WERI-Rb-1 (cell line): ENCODE measurements around the gene NKAIN2.
"Not testable (repeated sequence)": the region's sequence is repeated elsewhere in the genome, so short reads cannot be mapped to it uniquely, and the experiment has no call there.

Experiments
- DNase-seq: peaks from one replicate; pipeline ENCODE4 v3.0.0-alpha.2; 2020
- H3K27ac ChIP-seq: fragments of 250-450 bp; sonication (Bioruptor Pico); 2 replicates; pipeline ENCODE4 v1.5.1; 2020; ENCODE audit warnings: mild to moderate bottlenecking, moderate library complexity
- H3K27me3 ChIP-seq: fragments of 250-450 bp; sonication (Bioruptor Pico); 2 replicates; pipeline ENCODE4 v1.5.1; 2021; ENCODE audit warnings: mild to moderate bottlenecking, low read depth, moderate library complexity; ENCODE audit not compliant: insufficient read depth, severe bottlenecking
- H3K36me3 ChIP-seq: fragments of 250-450 bp; sonication (Bioruptor Pico); 2 replicates; pipeline ENCODE4 v1.5.1; 2020; ENCODE audit warnings: mild to moderate bottlenecking, moderate library complexity
- H3K4me3 ChIP-seq: 2 replicates; pipeline ENCODE4 v1.5.1; 2011; ENCODE audit warnings: low read depth, mild to moderate bottlenecking, control low read depth, low read length
- H3K9me3 ChIP-seq: fragments of 250-450 bp; sonication (Bioruptor Pico); 2 replicates; pipeline ENCODE4 v1.5.1; 2021; ENCODE audit warnings: mild to moderate bottlenecking, moderate library complexity; ENCODE audit not compliant: severe bottlenecking
- CTCF ChIP-seq: IDR thresholded peaks from 2 replicates; pipeline ENCODE4 v1.5.1; 2011; ENCODE audit warnings: low read depth, mild to moderate bottlenecking, control low read depth, inconsistent platforms, low read length

Gene NKAIN2

GRCh38 chr6:124339610-124340334, 536.1 kb downstream of the NKAIN2 start:
- H3K27ac ChIP-seq: no peak overlapping the region
- H3K27me3 ChIP-seq: no peaks in the 10 kb centered on the region
- H3K36me3 ChIP-seq: no peaks in the 10 kb centered on the region
- TF ChIP-seq CTCF: no peak
- no peak overlapping the region for H3K4me3 ChIP-seq
- no peaks in the 10 kb centered on the region for H3K9me3 ChIP-seq
- no peak for DNase-seq

- not testable (repeated sequence) for H3K4me3 ChIP-seq, H3K27ac ChIP-seq, DNase-seq, H3K36me3 ChIP-seq, H3K9me3 ChIP-seq, H3K27me3 ChIP-seq
Measured at GRCh38 chr6:124348339-124348738, 544.7 kb downstream of the NKAIN2 start.

GRCh38 chr6:124355146-124355545, 551.5 kb downstream of the NKAIN2 start:
- no peaks in the 10 kb centered on the region for H3K9me3 ChIP-seq
- no peaks in the 10 kb centered on the region for H3K27me3 ChIP-seq
- H3K36me3 ChIP-seq: no peaks in the 10 kb centered on the region
- TF ChIP-seq CTCF: no peak
- H3K27ac ChIP-seq: no peak overlapping the region
- no peak for DNase-seq
- H3K4me3 ChIP-seq: no peak overlapping the region

GRCh38 chr6:124356276-124356810, 552.7 kb downstream of the NKAIN2 start:
- no peak for DNase-seq

GRCh38 chr6:124356811-124357210, 553.1 kb downstream of the NKAIN2 start:
- no peak for DNase-seq
- no peaks in the 10 kb centered on the region for H3K27me3 ChIP-seq
- no peak overlapping the region for H3K4me3 ChIP-seq
- H3K9me3 ChIP-seq: no peaks in the 10 kb centered on the region
- TF ChIP-seq CTCF: no peak
- H3K27ac ChIP-seq: no peak overlapping the region
- no peaks in the 10 kb centered on the region for H3K36me3 ChIP-seq

More at GRCh38 chr6:124356276-124356810, 552.7 kb downstream of the NKAIN2 start:
- Histone ChIP-seq H3K27ac (no peak overlapping the region), H3K4me3 (no peak overlapping the region), H3K9me3 (no peaks in the 10 kb centered on the region), H3K36me3 (no peaks in the 10 kb centered on the region), H3K27me3 (no peaks in the 10 kb centered on the region)
- no peak for TF ChIP-seq CTCF

GRCh38 chr6:124368131-124368530, 564.5 kb downstream of the NKAIN2 start:
- TF ChIP-seq CTCF: no peak
- Histone ChIP-seq H3K27ac (no peak overlapping the region), H3K36me3 (no peaks in the 10 kb centered on the region), H3K27me3 (no peaks in the 10 kb centered on the region), H3K4me3 (no peak overlapping the region), H3K9me3 (no peaks in the 10 kb centered on the region)
- no peak for DNase-seq
